Upper lobe of left lung (tissue), 4 donors: Measurements from ENCODE around the gene UNC5C.

Experiments used
- EP300 ChIP-seq, 4 donors: sonication (generic); formaldehyde crosslinking; IDR thresholded peaks; one replicate each; pipeline ENCODE4 v1.5.1; 2017; ENCODE audit warnings: antibody characterized with exemption in 4 of 4, control low read depth in 2 of 4
- POLR2A ChIP-seq, 4 donors: fragments of 450-650 bp; IDR thresholded peaks; one replicate each; pipeline ENCODE4 v1.5.1; 2016 to 2017; ENCODE audit warnings: antibody characterized with exemption in 4 of 4, mild to moderate bottlenecking in 2 of 4
- POLR2AphosphoS5 ChIP-seq, 2 donors: sonication (generic); formaldehyde crosslinking; IDR thresholded peaks; one replicate each; pipeline ENCODE4 v1.5.1; 2017; ENCODE audit warnings: antibody characterized with exemption in 2 of 2
- TF ChIP-seq, protein P1 (sequence below), 6 experiments: fragments of 450-650 bp in 4 of 6; fragments of 200-600 bp in 2 of 6; sonication (generic) in 2 of 6; IDR thresholded peaks; one replicate each; pipeline ENCODE4 v1.5.1; 2016 to 2019; ENCODE audit warnings: antibody characterized with exemption in 6 of 6

DNA sequence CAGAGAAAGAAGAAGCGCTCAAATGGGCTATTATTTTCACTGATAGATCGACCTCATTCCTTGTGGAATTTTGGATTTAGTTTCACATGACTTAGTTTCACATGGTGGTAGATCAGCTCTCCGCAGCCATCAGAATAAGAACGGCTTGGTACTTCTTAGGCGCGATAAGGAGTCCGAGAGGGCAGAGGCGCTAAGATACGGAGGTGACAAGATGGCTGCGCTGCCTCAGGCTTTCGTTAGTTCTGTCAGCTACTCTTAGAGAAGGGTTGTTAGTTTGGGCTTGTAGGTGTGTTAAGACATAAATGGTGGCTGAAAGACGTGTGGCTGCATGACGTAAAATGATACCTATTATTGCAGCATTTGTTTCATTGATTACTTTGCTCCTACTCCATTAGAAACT is 169.1 kb downstream of the UNC5C start:
- TF ChIP-seq POLR2A (IDR thresholded peaks at IDR 0.05) (no peak), POLR2AphosphoS5 (IDR thresholded peaks at IDR 0.05) (no peak), EP300 (IDR thresholded peaks at IDR 0.05) (no peak)
- TF ChIP-seq, protein P1, sequence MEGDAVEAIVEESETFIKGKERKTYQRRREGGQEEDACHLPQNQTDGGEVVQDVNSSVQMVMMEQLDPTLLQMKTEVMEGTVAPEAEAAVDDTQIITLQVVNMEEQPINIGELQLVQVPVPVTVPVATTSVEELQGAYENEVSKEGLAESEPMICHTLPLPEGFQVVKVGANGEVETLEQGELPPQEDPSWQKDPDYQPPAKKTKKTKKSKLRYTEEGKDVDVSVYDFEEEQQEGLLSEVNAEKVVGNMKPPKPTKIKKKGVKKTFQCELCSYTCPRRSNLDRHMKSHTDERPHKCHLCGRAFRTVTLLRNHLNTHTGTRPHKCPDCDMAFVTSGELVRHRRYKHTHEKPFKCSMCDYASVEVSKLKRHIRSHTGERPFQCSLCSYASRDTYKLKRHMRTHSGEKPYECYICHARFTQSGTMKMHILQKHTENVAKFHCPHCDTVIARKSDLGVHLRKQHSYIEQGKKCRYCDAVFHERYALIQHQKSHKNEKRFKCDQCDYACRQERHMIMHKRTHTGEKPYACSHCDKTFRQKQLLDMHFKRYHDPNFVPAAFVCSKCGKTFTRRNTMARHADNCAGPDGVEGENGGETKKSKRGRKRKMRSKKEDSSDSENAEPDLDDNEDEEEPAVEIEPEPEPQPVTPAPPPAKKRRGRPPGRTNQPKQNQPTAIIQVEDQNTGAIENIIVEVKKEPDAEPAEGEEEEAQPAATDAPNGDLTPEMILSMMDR (IDR thresholded peaks at IDR 0.05), result no peak
